Inflammatory macrophage treated with lipopolysaccharide for 1 hour (primary cell): ENCODE results near the gene JAK3.

ENCODE experiments used
- DNase-seq, 2 donors: peaks; one replicate each; pipeline ENCODE4 v3.0.0-alpha.2; 2020 to 2022

The JAK3 gene

DNA sequence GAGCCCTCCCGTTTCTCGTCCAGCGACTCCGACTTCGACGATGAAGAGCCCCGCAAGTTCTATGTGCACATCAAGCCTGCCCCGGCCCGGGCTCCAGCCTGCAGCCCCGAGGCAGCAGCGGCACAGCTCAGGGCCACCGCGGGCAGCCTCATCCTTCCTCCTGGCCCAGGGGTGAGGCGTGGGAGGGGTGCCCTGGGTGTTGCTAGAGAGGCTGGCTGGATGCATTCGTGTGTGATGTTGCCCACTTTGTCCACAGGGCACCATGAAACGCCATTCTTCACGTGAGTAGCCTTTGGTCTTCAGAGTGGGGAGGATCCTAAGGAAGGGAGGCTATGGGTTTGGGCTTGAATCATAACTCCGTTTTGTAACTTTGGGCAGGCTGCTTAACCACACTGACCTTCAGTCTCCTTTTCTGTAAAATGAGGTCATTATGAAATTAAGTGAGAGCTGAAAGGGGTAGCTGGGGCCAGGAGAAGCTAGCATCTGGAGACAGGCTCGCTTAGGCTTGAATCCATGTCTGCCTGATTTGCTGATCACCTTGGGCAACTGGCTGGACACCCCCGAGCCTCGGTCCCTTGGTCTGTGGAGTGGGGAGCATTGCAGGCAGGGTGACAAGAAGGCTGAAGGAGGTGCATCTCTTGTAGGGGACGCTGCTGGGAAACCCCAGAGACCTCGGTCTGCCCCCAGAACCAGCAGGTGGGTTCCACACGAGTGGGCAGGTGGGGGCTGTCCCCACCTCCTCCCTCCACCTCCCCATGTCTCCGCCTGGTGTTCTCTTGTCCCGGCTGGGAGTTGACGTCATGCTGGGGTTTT lies 71.6 kb downstream of the JAK3 start:
- peak; percentile 87 to 97 for DNase-seq

DNA sequence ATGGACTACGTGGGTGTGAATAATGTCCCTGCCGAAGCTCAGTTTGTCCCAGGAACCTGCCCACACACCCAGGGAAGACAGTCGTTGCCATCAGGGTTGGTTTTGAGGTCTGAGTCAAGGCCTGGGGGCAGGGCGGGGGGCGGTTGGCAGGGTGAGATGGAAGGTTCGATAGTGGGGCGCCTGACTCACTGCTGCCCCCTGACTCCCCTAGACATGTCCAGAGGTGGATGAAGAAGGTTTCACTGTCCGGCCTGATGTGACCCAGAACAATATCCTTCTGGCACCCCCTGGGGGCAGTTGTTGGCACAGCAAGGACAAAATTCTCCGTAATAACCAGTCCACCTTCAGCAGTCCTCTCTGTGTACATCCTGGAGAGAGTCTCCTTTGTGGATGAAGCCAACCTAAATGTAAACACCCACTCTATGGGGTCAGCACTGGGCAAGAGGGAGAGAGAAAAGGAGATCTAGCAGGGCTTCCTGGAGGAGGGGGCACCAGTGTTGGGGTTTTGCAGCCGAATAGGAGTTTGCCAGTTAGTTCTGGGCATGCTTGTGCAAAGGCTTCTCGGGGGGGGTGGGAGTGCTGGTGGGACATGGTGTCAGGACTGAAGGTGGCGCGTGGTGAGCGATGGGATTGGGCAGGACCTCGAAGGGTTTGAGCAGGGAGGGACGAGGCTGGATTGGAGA lies 72.4 kb downstream of the JAK3 start:
- peak in 1 of 2 donors; percentile 74 for DNase-seq
